Activated T-helper 2 cell treated with anti-CD3 and anti-CD28 coated beads, Interferon-gamma antibody, Interleukin-2, Interleukin-4, amounts not matched to agents 10 μg/mL and 5 μg/mL and 100 μg/mL, durations not matched to agents 14 hours and 24 hours and 36 hours (primary cell): ENCODE measurements around the gene HCN4. TPM values are rescaled to one million over a fixed set of nuclear protein-coding genes. Genes with fewer than 3 reads are reported as not detected.
"Not testable (repeated sequence)": the region's sequence is repeated elsewhere in the genome, so short reads cannot be mapped to it uniquely, and the experiment has no call there.

ENCODE experiments used
- DNase-seq: peaks from one replicate; pipeline ENCODE4 v3.0.0; 2021; ENCODE audit warnings: low spot score
- H3K27ac Mint-ChIP-seq: one replicate; pipeline ENCODE4 v1.8.0; 2021; ENCODE audit warnings: mixed read lengths
- H3K27me3 Mint-ChIP-seq: one replicate; pipeline ENCODE4 v1.8.0; 2021; ENCODE audit warnings: low read depth, mixed read lengths
- H3K36me3 Mint-ChIP-seq: one replicate; pipeline ENCODE4 v1.8.0; 2021; ENCODE audit warnings: low read depth, mixed read lengths
- H3K4me1 Mint-ChIP-seq: one replicate; pipeline ENCODE4 v1.8.0; 2021; ENCODE audit warnings: low read depth, mixed read lengths
- H3K4me3 Mint-ChIP-seq: one replicate; pipeline ENCODE4 v1.8.0; 2021; ENCODE audit warnings: low read depth, mild to moderate bottlenecking, moderate library complexity, mixed read lengths
- H3K9me3 Mint-ChIP-seq: one replicate; pipeline ENCODE4 v1.8.0; 2021; ENCODE audit warnings: mixed read lengths
- intact Hi-C: fragments of 100-400 bp; cut with micrococcal nuclease; formaldehyde crosslinking; loops from one replicate; pipeline ENCODE4 v1.15.1; 2023
- total RNA-seq: library from RNA; stranded (reverse); gene quantifications from 2 replicates; pipeline ENCODE4 v1.2.3, GENCODE V29; 2022

The HCN4 gene
- total RNA-seq: 0.02 TPM in 2 replicates

DNA sequence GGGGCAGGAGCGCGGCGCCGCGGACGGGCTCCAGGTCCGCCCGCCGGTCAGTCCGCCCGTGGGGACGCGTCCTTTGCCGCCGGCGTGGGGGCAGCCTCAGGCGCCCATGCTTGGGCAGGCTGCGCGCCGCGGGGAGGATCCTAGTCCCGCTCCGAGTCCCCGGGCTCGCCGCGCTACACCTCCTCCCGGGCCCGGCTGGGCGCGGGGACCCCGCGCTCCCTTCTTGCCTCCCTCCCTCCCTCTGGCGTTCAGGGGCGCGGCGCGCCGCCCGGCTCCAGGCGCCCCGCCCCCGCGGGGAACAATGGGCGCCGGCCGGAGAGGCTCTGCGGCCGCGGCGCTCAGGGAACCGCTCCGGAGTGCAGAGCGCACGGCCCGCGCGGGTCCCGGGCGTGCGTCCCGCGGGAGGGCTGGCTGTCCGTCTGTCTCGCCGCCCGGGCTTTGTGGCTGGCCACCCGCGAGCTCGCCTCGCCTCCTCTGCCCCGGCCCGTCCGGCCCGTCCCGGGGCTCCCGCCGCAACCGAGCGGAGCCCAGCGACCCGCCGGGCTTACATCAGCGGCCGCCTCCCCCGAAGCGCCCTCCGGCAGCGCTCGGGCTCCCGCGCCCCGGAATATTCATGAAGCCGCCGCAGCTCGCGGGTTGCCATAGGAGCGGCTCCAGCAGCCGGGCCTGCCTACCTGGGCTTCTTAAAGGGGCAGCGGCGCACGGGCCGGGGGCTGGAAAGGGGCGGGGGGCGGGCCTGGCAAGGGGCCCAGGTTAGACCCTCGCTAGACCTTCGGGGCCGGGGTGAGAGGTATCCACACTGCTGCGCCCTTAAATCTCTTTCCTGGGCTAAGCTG, at the start of gene HCN4:
Gene HCN4, minus strand, starts transcription at position 658 of the 836 bp plus-strand sequence. CDS start 688 bp downstream, outside the sequence.
- H3K9me3 Mint-ChIP-seq: no peaks in the 10 kb centered on the region
- no peak within 1 kb of the TSS for H3K27ac Mint-ChIP-seq
- no peak within 1 kb of the TSS for H3K4me3 Mint-ChIP-seq
- H3K27me3 Mint-ChIP-seq: peaks cover 51% of the 10 kb centered on the region
- H3K36me3 Mint-ChIP-seq: no peaks in the 10 kb centered on the region
- intact Hi-C loops: no loop called here
- H3K4me1 Mint-ChIP-seq: no peaks in the 10 kb centered on the region
- no peak for DNase-seq

GRCh38 chr15:73414876-73415275, 46.1 kb upstream of the HCN4 start:
- no peak for DNase-seq
- H3K4me3 Mint-ChIP-seq: no peak overlapping the region
- intact Hi-C loops: no loop called here
- H3K36me3 Mint-ChIP-seq: no peaks in the 10 kb centered on the region
- H3K27ac Mint-ChIP-seq: no peak overlapping the region
- no peaks in the 10 kb centered on the region for H3K9me3 Mint-ChIP-seq
- no peaks in the 10 kb centered on the region for H3K4me1 Mint-ChIP-seq
- peaks cover 9% of the 10 kb centered on the region for H3K27me3 Mint-ChIP-seq

DNA sequence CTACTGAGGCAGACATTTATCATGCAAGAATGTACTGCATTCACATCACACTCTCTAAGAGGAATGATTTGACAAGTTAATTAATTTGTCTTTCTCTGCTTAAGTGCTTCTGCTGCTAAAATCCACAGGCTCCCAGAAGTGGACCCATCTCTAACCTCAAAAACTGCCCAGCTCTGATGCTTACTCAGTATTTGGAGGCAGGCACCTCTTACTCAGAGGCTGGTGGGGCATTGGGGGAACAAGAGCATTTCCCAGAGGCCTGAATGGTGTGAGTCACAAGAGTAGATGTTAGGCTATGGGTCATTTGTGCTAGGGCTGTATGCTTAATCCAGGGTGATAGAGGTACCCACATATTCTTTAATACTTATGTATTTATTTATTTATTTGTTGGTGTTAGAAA, 34.4 kb upstream of the HCN4 start:
- Mint-ChIP-seq H3K4me3 (no peak overlapping the region), H3K4me1 (no peaks in the 10 kb centered on the region), H3K36me3 (no peaks in the 10 kb centered on the region), H3K27ac (no peak overlapping the region), H3K27me3 (peaks cover 2% of the 10 kb centered on the region), H3K9me3 (no peaks in the 10 kb centered on the region)
- intact Hi-C loops: no loop called here
- no peak for DNase-seq

- H3K4me1 Mint-ChIP-seq, H3K27ac Mint-ChIP-seq, H3K4me3 Mint-ChIP-seq, H3K27me3 Mint-ChIP-seq, DNase-seq, H3K36me3 Mint-ChIP-seq, H3K9me3 Mint-ChIP-seq, intact Hi-C loops: not testable (repeated sequence)
Measured at GRCh38 chr15:73400222-73400621, 31.5 kb upstream of the HCN4 start.

DNA sequence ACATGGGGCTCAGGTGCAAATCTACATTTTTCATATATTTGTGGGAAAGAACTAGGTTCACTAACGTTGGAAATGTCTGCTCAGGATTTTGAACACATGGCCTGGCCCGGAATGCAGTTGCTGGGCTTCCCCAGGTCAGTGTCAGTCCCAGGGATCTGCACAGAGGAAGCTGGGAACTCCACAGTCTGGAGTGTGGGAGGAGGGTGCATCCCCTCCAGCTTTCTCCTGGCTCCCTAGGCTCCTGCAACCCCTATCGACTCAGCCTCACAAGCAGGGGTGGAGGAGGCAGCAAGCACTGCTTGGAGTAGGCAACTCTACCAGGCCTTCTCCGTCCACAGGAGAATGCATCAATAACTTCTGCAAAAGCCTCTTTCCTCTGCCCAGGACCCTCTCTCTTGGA, 30.1 kb upstream of the HCN4 start:
- Mint-ChIP-seq H3K9me3 (no peaks in the 10 kb centered on the region), H3K36me3 (no peaks in the 10 kb centered on the region), H3K4me3 (no peak overlapping the region), H3K4me1 (no peaks in the 10 kb centered on the region), H3K27ac (no peak overlapping the region), H3K27me3 (no peaks in the 10 kb centered on the region)
- no peak for DNase-seq
- intact Hi-C loops: no loop called here

DNA sequence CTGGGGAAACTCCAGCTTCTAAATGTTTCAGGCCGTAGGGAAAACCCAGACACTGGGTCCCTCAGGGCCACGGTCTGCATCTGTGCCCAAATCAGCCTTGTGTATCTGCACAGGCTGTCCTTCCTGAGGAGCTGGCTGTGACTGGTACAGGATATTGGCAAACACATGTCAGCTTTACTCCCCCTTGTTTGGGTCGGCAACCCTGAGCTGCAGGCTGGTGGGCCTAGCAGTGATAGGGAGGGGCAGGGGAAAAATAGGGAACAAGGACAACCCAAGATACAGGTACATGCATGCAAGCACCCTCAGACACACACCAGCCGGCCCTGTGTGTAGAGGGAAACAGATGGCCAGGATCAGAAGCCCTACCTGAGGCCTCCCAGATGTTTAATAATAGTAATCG, 28.7 kb upstream of the HCN4 start:
- Mint-ChIP-seq H3K4me3 (no peak overlapping the region), H3K4me1 (no peaks in the 10 kb centered on the region), H3K9me3 (no peaks in the 10 kb centered on the region), H3K27ac (no peak overlapping the region), H3K36me3 (no peaks in the 10 kb centered on the region), H3K27me3 (no peaks in the 10 kb centered on the region)
- intact Hi-C loops: no loop called here
- no peak for DNase-seq

- H3K9me3 Mint-ChIP-seq: no peaks in the 10 kb centered on the region
- H3K27me3 Mint-ChIP-seq: no peaks in the 10 kb centered on the region
- DNase-seq: no peak
- intact Hi-C loops: no loop called here
- no peak overlapping the region for H3K27ac Mint-ChIP-seq
- H3K4me3 Mint-ChIP-seq: no peak overlapping the region
- no peaks in the 10 kb centered on the region for H3K36me3 Mint-ChIP-seq
- no peaks in the 10 kb centered on the region for H3K4me1 Mint-ChIP-seq
Measured at GRCh38 chr15:73395671-73396070, 26.9 kb upstream of the HCN4 start.

DNA sequence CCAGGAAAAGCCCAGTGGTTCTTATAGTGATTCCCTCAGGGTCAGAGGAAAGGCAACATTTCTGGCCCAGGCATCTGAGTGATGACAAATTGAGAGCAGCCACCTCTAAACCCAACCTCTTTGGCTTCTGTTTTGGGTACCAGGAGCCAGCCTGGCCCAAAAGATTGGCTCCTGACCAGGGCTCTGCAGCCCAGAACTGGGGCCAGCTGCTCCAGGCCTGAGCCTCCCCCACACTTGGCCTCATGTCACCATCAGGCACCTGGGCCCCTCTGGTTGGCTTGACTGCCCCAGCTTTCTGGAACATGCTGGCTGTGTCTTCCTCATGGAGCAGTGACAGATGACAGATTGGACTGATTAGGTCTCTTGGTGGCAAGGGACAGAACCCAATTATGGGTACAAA, 26.0 kb upstream of the HCN4 start:
- no peak overlapping the region for H3K4me3 Mint-ChIP-seq
- intact Hi-C loops: no loop called here

GRCh38 chr15:73393336-73393735, 24.6 kb upstream of the HCN4 start:
- Mint-ChIP-seq H3K9me3 (no peaks in the 10 kb centered on the region), H3K27me3 (no peaks in the 10 kb centered on the region), H3K4me1 (no peaks in the 10 kb centered on the region), H3K36me3 (no peaks in the 10 kb centered on the region), H3K27ac (no peak overlapping the region), H3K4me3 (no peak overlapping the region)
- intact Hi-C loops: no loop called here
- DNase-seq: no peak

More for the DNA sequence above, 26.0 kb upstream of the HCN4 start:
- Mint-ChIP-seq H3K9me3 (no peaks in the 10 kb centered on the region), H3K4me1 (no peaks in the 10 kb centered on the region), H3K27ac (no peak overlapping the region), H3K36me3 (no peaks in the 10 kb centered on the region), H3K27me3 (no peaks in the 10 kb centered on the region)
- no peak for DNase-seq

- H3K9me3 Mint-ChIP-seq: no peaks in the 10 kb centered on the region
- H3K27ac Mint-ChIP-seq: no peak overlapping the region
- H3K4me1 Mint-ChIP-seq: no peaks in the 10 kb centered on the region
- H3K27me3 Mint-ChIP-seq: no peaks in the 10 kb centered on the region
- no peak overlapping the region for H3K4me3 Mint-ChIP-seq
- H3K36me3 Mint-ChIP-seq: no peaks in the 10 kb centered on the region
- intact Hi-C loops: no loop called here
- DNase-seq: no peak
Measured at GRCh38 chr15:73392025-73392424, 23.3 kb upstream of the HCN4 start.

GRCh38 chr15:73391128-73391872, 22.5 kb upstream of the HCN4 start:
- no peaks in the 10 kb centered on the region for H3K36me3 Mint-ChIP-seq
- no peak overlapping the region for H3K27ac Mint-ChIP-seq
- no peak overlapping the region for H3K4me3 Mint-ChIP-seq
- H3K27me3 Mint-ChIP-seq: no peaks in the 10 kb centered on the region
- H3K4me1 Mint-ChIP-seq: no peaks in the 10 kb centered on the region
- H3K9me3 Mint-ChIP-seq: no peaks in the 10 kb centered on the region
- intact Hi-C loops: no loop called here
- no peak for DNase-seq

GRCh38 chr15:73389971-73390544, 21.3 kb upstream of the HCN4 start:
- Mint-ChIP-seq H3K4me3 (no peak overlapping the region), H3K27me3 (peaks cover 3% of the 10 kb centered on the region), H3K27ac (no peak overlapping the region), H3K4me1 (no peaks in the 10 kb centered on the region), H3K36me3 (no peaks in the 10 kb centered on the region), H3K9me3 (no peaks in the 10 kb centered on the region)
- no peak for DNase-seq
- intact Hi-C loops: no loop called here

- H3K4me3 Mint-ChIP-seq: no peak overlapping the region
- intact Hi-C loops: no loop called here
- DNase-seq: no peak
- H3K9me3 Mint-ChIP-seq: no peaks in the 10 kb centered on the region
- H3K27ac Mint-ChIP-seq: no peak overlapping the region
- H3K36me3 Mint-ChIP-seq: no peaks in the 10 kb centered on the region
- no peaks in the 10 kb centered on the region for H3K4me1 Mint-ChIP-seq
- H3K27me3 Mint-ChIP-seq: peaks cover 3% of the 10 kb centered on the region
Measured at GRCh38 chr15:73389539-73389938, 20.8 kb upstream of the HCN4 start.
